Right cardiac atrium (tissue), 5 donors: ENCODE data around the gene ITGA8. TPM values are rescaled to one million over a fixed set of nuclear protein-coding genes. Genes with fewer than 3 reads are reported as not detected.

Experiments used
- ATAC-seq, 2 donors: fragments of 200-7000 bp; cut with Tn5 transposase; one replicate each; pipeline versions ENCODE4 v1.8.0 to v1.9.1; 2020; ENCODE audit warnings: moderate library complexity in 2 of 2, mild to moderate bottlenecking in 1 of 2
- DNase-seq, 3 donors: peaks; one replicate each; pipeline ENCODE4 v3.0.0-alpha.2; 2020
- H3K27ac ChIP-seq: one replicate; pipeline ENCODE4 v1.5.1; 2013; ENCODE audit warnings: mild to moderate bottlenecking, low read length, control low read depth, moderate library complexity
- H3K27me3 ChIP-seq: one replicate; pipeline ENCODE4 v1.6.1; 2013; ENCODE audit not compliant: control insufficient read depth, insufficient read depth
- H3K4me1 ChIP-seq: one replicate; pipeline ENCODE4 v1.6.1; 2013; ENCODE audit warnings: low read length; ENCODE audit not compliant: control insufficient read depth, insufficient read depth
- H3K4me3 ChIP-seq: one replicate; pipeline ENCODE4 v1.5.1; 2013; ENCODE audit warnings: low read length, control low read depth
- H3K9me3 ChIP-seq: one replicate; pipeline ENCODE4 v1.6.1; 2013; ENCODE audit warnings: low read length; ENCODE audit not compliant: control insufficient read depth
- WGBS: extraction: QIAGEN DNeasy Blood & Tissue Kit; methylation state at CpG from one replicate; pipeline ENCODE4 v1.1.7; 2013; 5-methylcytosine and 5-hydroxymethylcytosine counted together
- intact Hi-C, 4 donors: fragments of 100-400 bp; cut with DNase I; formaldehyde crosslinking; loops; one replicate each; pipeline versions ENCODE4 v1.11.0 to v1.14.0; 2022 to 2023
- polyA plus RNA-seq: library from polyadenylated mRNA; stranded (reverse); fragments of 200-250 nt; gene quantifications from one replicate; pipeline ENCODE4 v1.2.3, GENCODE V29; 2013
- total RNA-seq, 4 donors: library from RNA; stranded (reverse); fragmentation: NEBNext Ultra II Directional; extraction: Animal tissue kit (Norgen Biotek cat#: 25700); gene quantifications; one replicate each; pipeline ENCODE4 v1.2.1, GENCODE V29; 2021
- donor health status: healthy with polysubstance abuse.
- donor health status: DM: no; HTN: yes; CAD: no.
- donor health status: DM: no; HTN: no; CAD: no.
- donor health status: DM: no; HTN: yes; CAD: no; lungs with severe emphysema.
- donor health status: DM: yes; HTN: yes; CAD: no.

ITGA8 gene
- total and polyA plus RNA-seq, 5 donors, result 3.7 to 8.8 (median 5.5) TPM

- 69% methylated on average over 4 of the region's 4 CpGs for WGBS
- H3K9me3 ChIP-seq, result no peaks in the 10 kb centered on the region
- no peak overlapping the region for H3K27ac ChIP-seq
- H3K4me1 ChIP-seq, result no peaks in the 10 kb centered on the region
- no peak for ATAC-seq
- DNase-seq, result no peak
- intact Hi-C loops, result no loop called here
- no peaks in the 10 kb centered on the region for H3K27me3 ChIP-seq
- no peak overlapping the region for H3K4me3 ChIP-seq
These were observed 35.0 kb downstream of the ITGA8 start for GRCh38 chr10:15684768-15685167.

GRCh38 chr10:15681076-15681475, 38.6 kb downstream of the ITGA8 start:
- H3K27me3 ChIP-seq, result no peaks in the 10 kb centered on the region
- H3K27ac ChIP-seq, result no peak overlapping the region
- no peaks in the 10 kb centered on the region for H3K9me3 ChIP-seq
- WGBS, result 80% methylated on average over 4 of the region's 4 CpGs
- ATAC-seq (no peak), DNase-seq (no peak)
- no peak overlapping the region for H3K4me3 ChIP-seq
- no peaks in the 10 kb centered on the region for H3K4me1 ChIP-seq
- intact Hi-C loops, result no loop called here

GRCh38 chr10:15678851-15679250, 40.9 kb downstream of the ITGA8 start:
- no peak overlapping the region for H3K27ac ChIP-seq
- 56% methylated on average over 3 of the region's 3 CpGs for WGBS
- H3K4me1 ChIP-seq, result no peaks in the 10 kb centered on the region
- intact Hi-C loops, result no loop called here
- ATAC-seq (no peak), DNase-seq (no peak)
- no peaks in the 10 kb centered on the region for H3K9me3 ChIP-seq
- no peak overlapping the region for H3K4me3 ChIP-seq
- no peaks in the 10 kb centered on the region for H3K27me3 ChIP-seq

- Histone ChIP-seq H3K4me1 (no peaks in the 10 kb centered on the region), H3K27me3 (no peaks in the 10 kb centered on the region), H3K4me3 (no peak overlapping the region), H3K27ac (no peak overlapping the region), H3K9me3 (no peaks in the 10 kb centered on the region)
- intact Hi-C loops, result no loop called here
- ATAC-seq, result no peak
- WGBS, result 67% methylated on average over 3 of the region's 3 CpGs
- DNase-seq, result no peak
These were observed 47.3 kb downstream of the ITGA8 start for GRCh38 chr10:15672469-15672868.

- no peak for ATAC-seq
- intact Hi-C loops, result no loop called here
- H3K27me3 ChIP-seq, result no peaks in the 10 kb centered on the region
- no peaks in the 10 kb centered on the region for H3K9me3 ChIP-seq
- DNase-seq, result no peak
- WGBS, result 74% methylated on average over 5 of the region's 5 CpGs
- H3K4me1 ChIP-seq, result no peaks in the 10 kb centered on the region
- no peak overlapping the region for H3K4me3 ChIP-seq
- H3K27ac ChIP-seq, result no peak overlapping the region
These were observed 48.8 kb downstream of the ITGA8 start for GRCh38 chr10:15670880-15671279.

GRCh38 chr10:15661574-15661973, 58.1 kb downstream of the ITGA8 start:
- no peaks in the 10 kb centered on the region for H3K27me3 ChIP-seq
- intact Hi-C loops, result no loop called here
- ATAC-seq (no peak), DNase-seq (no peak)
- H3K4me3 ChIP-seq, result no peak overlapping the region
- no peak overlapping the region for H3K27ac ChIP-seq
- H3K9me3 ChIP-seq, result no peaks in the 10 kb centered on the region
- WGBS, result 87% methylated on average over 5 of the region's 5 CpGs
- no peaks in the 10 kb centered on the region for H3K4me1 ChIP-seq

- H3K9me3 ChIP-seq, result no peaks in the 10 kb centered on the region
- no peaks in the 10 kb centered on the region for H3K27me3 ChIP-seq
- H3K27ac ChIP-seq, result no peak overlapping the region
- H3K4me1 ChIP-seq, result no peaks in the 10 kb centered on the region
- DNase-seq, result no peak
- intact Hi-C loops, result no loop called here
- no peak for ATAC-seq
- no peak overlapping the region for H3K4me3 ChIP-seq
- WGBS, result 66% methylated on average over 5 of the region's 5 CpGs
These were observed 58.7 kb downstream of the ITGA8 start for GRCh38 chr10:15660990-15661389.

GRCh38 chr10:15658069-15658702, 61.5 kb downstream of the ITGA8 start:
- H3K9me3 ChIP-seq, result no peaks in the 10 kb centered on the region
- H3K4me3 ChIP-seq, result no peak overlapping the region
- DNase-seq (no peak), ATAC-seq (peak in 1 of 2 donors; percentile 72)
- no peaks in the 10 kb centered on the region for H3K4me1 ChIP-seq
- H3K27me3 ChIP-seq, result no peaks in the 10 kb centered on the region
- intact Hi-C loops, result no loop called here
- H3K27ac ChIP-seq, result no peak overlapping the region
- 57% methylated on average over 5 of the region's 5 CpGs for WGBS

- 92% methylated on average over 4 of the region's 4 CpGs for WGBS
- no peak for ATAC-seq
- H3K9me3 ChIP-seq, result no peaks in the 10 kb centered on the region
These were observed 67.0 kb downstream of the ITGA8 start for GRCh38 chr10:15652757-15653156.

GRCh38 chr10:15652117-15652516, 67.6 kb downstream of the ITGA8 start:
- intact Hi-C loops, result no loop called here
- Histone ChIP-seq H3K27ac (no peak overlapping the region), H3K4me1 (no peaks in the 10 kb centered on the region), H3K27me3 (no peaks in the 10 kb centered on the region), H3K4me3 (no peak overlapping the region), H3K9me3 (no peaks in the 10 kb centered on the region)
- 80% methylated on average over 7 of the region's 7 CpGs for WGBS
- ATAC-seq (no peak), DNase-seq (no peak)

More at GRCh38 chr10:15652757-15653156, 67.0 kb downstream of the ITGA8 start:
- H3K27me3 ChIP-seq, result no peaks in the 10 kb centered on the region
- no peak for DNase-seq
- no peak overlapping the region for H3K27ac ChIP-seq
- intact Hi-C loops, result no loop called here
- no peak overlapping the region for H3K4me3 ChIP-seq
- H3K4me1 ChIP-seq, result no peaks in the 10 kb centered on the region

GRCh38 chr10:15651175-15651574, 68.5 kb downstream of the ITGA8 start:
- Histone ChIP-seq H3K27ac (no peak overlapping the region), H3K4me1 (no peaks in the 10 kb centered on the region), H3K4me3 (no peak overlapping the region), H3K27me3 (no peaks in the 10 kb centered on the region), H3K9me3 (no peaks in the 10 kb centered on the region)
- ATAC-seq (no peak), DNase-seq (no peak)
- intact Hi-C loops, result no loop called here
- WGBS, result 51% methylated on average over 6 of the region's 6 CpGs

GRCh38 chr10:15642095-15642494, 77.6 kb downstream of the ITGA8 start:
- H3K27ac ChIP-seq, result no peak overlapping the region
- WGBS, result 40% methylated on average over 2 of the region's 2 CpGs
- H3K9me3 ChIP-seq, result no peaks in the 10 kb centered on the region
- intact Hi-C loops, result no loop called here
- H3K27me3 ChIP-seq, result no peaks in the 10 kb centered on the region
- H3K4me3 ChIP-seq, result no peak overlapping the region
- DNase-seq (no peak), ATAC-seq (peak in 1 of 2 donors; percentile 90)
- no peaks in the 10 kb centered on the region for H3K4me1 ChIP-seq
